ENCODE measurements around the gene KRT25. TPM values are rescaled to one million over a fixed set of nuclear protein-coding genes. Genes with fewer than 3 reads are reported as not detected.

The KRT25 gene
- total and polyA plus RNA-seq, 2 of the 13 experiments (the other 11 are each of a cell fraction or from before 2014, with no cell fraction given) = not detected

GRCh38 chr17:40707745-40708144, 47.4 kb downstream of the KRT25 start (continued):
- TF ChIP-seq, protein P1, sequence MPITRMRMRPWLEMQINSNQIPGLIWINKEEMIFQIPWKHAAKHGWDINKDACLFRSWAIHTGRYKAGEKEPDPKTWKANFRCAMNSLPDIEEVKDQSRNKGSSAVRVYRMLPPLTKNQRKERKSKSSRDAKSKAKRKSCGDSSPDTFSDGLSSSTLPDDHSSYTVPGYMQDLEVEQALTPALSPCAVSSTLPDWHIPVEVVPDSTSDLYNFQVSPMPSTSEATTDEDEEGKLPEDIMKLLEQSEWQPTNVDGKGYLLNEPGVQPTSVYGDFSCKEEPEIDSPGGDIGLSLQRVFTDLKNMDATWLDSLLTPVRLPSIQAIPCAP (CRISPR knock-in tag; IDR thresholded peaks at IDR 0.05; ENCODE audit: low read depth) = no peak

DNA sequence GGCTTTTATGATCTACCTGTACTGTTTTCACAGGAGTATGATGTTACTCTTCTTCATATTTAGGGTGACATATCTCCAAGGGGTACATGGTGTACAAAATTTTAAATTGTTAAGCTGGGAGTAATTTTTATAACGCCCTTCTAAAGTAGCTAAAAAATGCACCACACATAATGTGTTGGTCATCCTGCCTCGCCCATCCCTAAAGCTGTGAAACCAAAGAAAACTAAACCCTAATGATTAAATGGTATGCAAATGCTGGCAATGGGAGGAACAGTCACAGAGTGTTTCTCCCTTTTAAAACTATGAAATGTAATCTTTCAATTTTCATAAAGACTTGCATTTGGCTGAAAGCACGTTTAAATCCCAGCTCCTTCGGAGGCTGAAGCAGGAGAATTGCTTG, 49.5 kb downstream of the KRT25 start:
- in situ Hi-C loops (cut with HindIII; ENCODE audit: extremely low pct_ligation_motif_present, low pct_unique_long_range_greater_than_20kb) (no loop called here), intact Hi-C loops (cut with micrococcal nuclease; ENCODE audit: unreplicated experiment) (no loop called here)
- no peaks in the 10 kb centered on the region for H3K79me2 ChIP-seq (ENCODE audit: insufficient read depth, low read length)
- H3K9ac ChIP-seq (ENCODE audit: insufficient read depth, low read depth, low read length) = no peak overlapping the region
- no peaks in the 10 kb centered on the region for H3K9me3 ChIP-seq (ENCODE audit: low read length)
- H3K27me3 ChIP-seq (ENCODE audit: control insufficient read depth in 1 of 2, insufficient read depth in 2 of 2, low read length in 2 of 2) = peaks cover 2 to 21% of the 10 kb centered on the region in 2 experiments; a peak in 3 of 5 replicates
- TF ChIP-seq RXRB (CRISPR knock-in tag; IDR thresholded peaks at IDR 0.05; ENCODE audit: borderline replicate concordance) = no peak
- TF ChIP-seq HES4 (CRISPR knock-in tag; IDR thresholded peaks at IDR 0.05; ENCODE audit: borderline replicate concordance) = no peak
- TF ChIP-seq, protein P2, sequence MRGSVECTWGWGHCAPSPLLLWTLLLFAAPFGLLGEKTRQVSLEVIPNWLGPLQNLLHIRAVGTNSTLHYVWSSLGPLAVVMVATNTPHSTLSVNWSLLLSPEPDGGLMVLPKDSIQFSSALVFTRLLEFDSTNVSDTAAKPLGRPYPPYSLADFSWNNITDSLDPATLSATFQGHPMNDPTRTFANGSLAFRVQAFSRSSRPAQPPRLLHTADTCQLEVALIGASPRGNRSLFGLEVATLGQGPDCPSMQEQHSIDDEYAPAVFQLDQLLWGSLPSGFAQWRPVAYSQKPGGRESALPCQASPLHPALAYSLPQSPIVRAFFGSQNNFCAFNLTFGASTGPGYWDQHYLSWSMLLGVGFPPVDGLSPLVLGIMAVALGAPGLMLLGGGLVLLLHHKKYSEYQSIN (CRISPR knock-in tag; IDR thresholded peaks at IDR 0.05; ENCODE audit: borderline replicate concordance) = no peak
- TF ChIP-seq ZFP90 (CRISPR knock-in tag; IDR thresholded peaks at IDR 0.05; ENCODE audit: borderline replicate concordance) = no peak
- TF ChIP-seq HNRNPK (IDR thresholded peaks at IDR 0.05; ENCODE audit: low read depth, low read length, poor library complexity, severe bottlenecking) = no peak
- TF ChIP-seq TBX2 (CRISPR knock-in tag; IDR thresholded peaks at IDR 0.05; ENCODE audit: borderline replicate concordance) = no peak
- no peak for TF ChIP-seq ZNF354B (CRISPR knock-in tag; IDR thresholded peaks at IDR 0.05)
- TF ChIP-seq TCF12 (IDR thresholded peaks at IDR 0.05) = no peak
- no peak for TF ChIP-seq TCF12 (CRISPR knock-in tag; IDR thresholded peaks at IDR 0.05)
- TF ChIP-seq KDM4B (CRISPR knock-in tag; IDR thresholded peaks at IDR 0.05) = no peak
- H3K4me1 ChIP-seq (ENCODE audit: insufficient read depth, low read length) = peaks cover 11% of the 10 kb centered on the region
- H3K4me3 ChIP-seq (replicated peaks in 1 of 3; ENCODE audit: insufficient read depth in 1 of 3, low read depth in 2 of 3, low read length in 3 of 3) = no peak overlapping the region
- no peak for FAIRE-seq
- H3K4me2 ChIP-seq (ENCODE audit: low read depth, low read length) = no peak overlapping the region
- ChIA-PET CTCF (ENCODE audit: low intra/inter-chr PET ratio, low total read pairs) (no interaction called here), POLR2A (no interaction called here)
- no peak for ATAC-seq
- H4K20me1 ChIP-seq (ENCODE audit: insufficient read depth, low read length) = no peaks in the 10 kb centered on the region
- H3K27ac ChIP-seq (ENCODE audit: extremely low read length, insufficient read depth, low read length) = no peak overlapping the region
- no peaks in the 10 kb centered on the region for H3K36me3 ChIP-seq (replicated peaks in 1 of 2; ENCODE audit: control insufficient read depth in 1 of 2, insufficient read depth in 2 of 2, low read length in 2 of 2)
- no peak overlapping the region for H2AFZ ChIP-seq (ENCODE audit: low read length)
- 24% methylated on average over 4 of the region's 4 CpGs for WGBS (ENCODE audit: low lambda C conversion rate)
- no peak for DNase-seq (ENCODE audit: low spot score)
- no TSS peak for BruUV-seq (replicated peaks)

Measured in HepG2 (cell line).